Measurements from ENCODE around the gene MLIP. TPM values are rescaled to one million over a fixed set of nuclear protein-coding genes. Genes with fewer than 3 reads are reported as not detected.
A peak's percentile ranks its signal among the peaks of the same experiment; 100 is the strongest.

MLIP gene
- total RNA-seq, 1 donor from 2014 or later, result not detected

DNA sequence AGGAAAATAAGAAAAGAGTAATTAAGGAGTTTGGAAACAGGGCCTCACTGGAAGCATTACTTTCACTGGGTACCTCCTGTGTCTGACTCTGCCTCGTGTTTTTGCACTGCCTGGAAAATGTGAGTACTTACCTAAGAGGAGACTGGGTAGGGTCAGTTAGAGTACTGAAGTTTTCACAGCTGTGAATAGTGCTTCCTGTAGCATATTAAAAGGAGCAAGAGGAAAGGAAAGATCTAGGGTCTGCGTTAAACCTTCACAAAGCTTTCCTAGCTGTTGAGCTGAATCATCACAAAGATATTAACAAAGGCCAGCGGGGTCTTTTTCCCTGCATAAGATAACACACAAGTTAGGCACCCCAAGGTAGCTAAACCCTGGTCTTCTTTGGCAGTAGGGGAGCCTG is 82.3 kb downstream of the MLIP start:
- H2AFZ ChIP-seq (replicated peaks), result peak overlapping the region; percentile 59
- H3K36me3 Mint-ChIP-seq, result no peaks in the 10 kb centered on the region
- no peaks in the 10 kb centered on the region for H3K9me3 ChIP-seq (ENCODE audit: low read depth)
- H3K4me1 Mint-ChIP-seq, result peaks cover 18% of the 10 kb centered on the region
- H3F3A ChIP-seq (ENCODE audit: low read depth), result no peaks in the 10 kb centered on the region
- no peaks in the 10 kb centered on the region for H3K79me2 ChIP-seq (ENCODE audit: low read depth)
- H3K9ac ChIP-seq, result no peak overlapping the region
- no peak overlapping the region for H3K4me3 Mint-ChIP-seq
- no peak for DNase-seq (ENCODE audit: low spot score)
- no peaks in the 10 kb centered on the region for H3K36me3 ChIP-seq
- H3K4me3 ChIP-seq, result no peak overlapping the region
- no peaks in the 10 kb centered on the region for H3K4me1 ChIP-seq
- H4K20me1 ChIP-seq (ENCODE audit: low read depth), result no peaks in the 10 kb centered on the region
- no peak overlapping the region for H3K27ac ChIP-seq
- H3K27ac Mint-ChIP-seq, result peak overlapping the region; percentile 86
- no peaks in the 10 kb centered on the region for H3K27me3 ChIP-seq
- H3K27me3 Mint-ChIP-seq (ENCODE audit: insufficient read depth, low read depth), result no peaks in the 10 kb centered on the region
- TF ChIP-seq EZH2phosphoT487 (IDR thresholded peaks at IDR 0.05) (no peak), EZH2 (IDR thresholded peaks at IDR 0.05) (no peak), CTCF (IDR thresholded peaks at IDR 0.05) (no peak)
- H3K9me3 Mint-ChIP-seq, result no peaks in the 10 kb centered on the region
- H3K4me2 ChIP-seq, result no peak overlapping the region

- H4K20me1 ChIP-seq (ENCODE audit: low read depth), result no peaks in the 10 kb centered on the region
- DNase-seq (ENCODE audit: low spot score), result no peak
- Mint-ChIP-seq H3K4me3 (no peak overlapping the region), H3K9me3 (no peaks in the 10 kb centered on the region), H3K4me1 (peaks cover 18% of the 10 kb centered on the region), H3K27me3 (ENCODE audit: insufficient read depth, low read depth) (no peaks in the 10 kb centered on the region), H3K36me3 (no peaks in the 10 kb centered on the region), H3K27ac (peak overlapping the region; percentile 86)
- H3K36me3 ChIP-seq, result no peaks in the 10 kb centered on the region
- H3K9me3 ChIP-seq (ENCODE audit: low read depth), result no peaks in the 10 kb centered on the region
- H3K79me2 ChIP-seq (ENCODE audit: low read depth), result no peaks in the 10 kb centered on the region
- TF ChIP-seq EZH2 (IDR thresholded peaks at IDR 0.05) (no peak), CTCF (IDR thresholded peaks at IDR 0.05) (no peak), EZH2phosphoT487 (IDR thresholded peaks at IDR 0.05) (no peak)
- H3K9ac ChIP-seq, result no peak overlapping the region
- H3K4me2 ChIP-seq, result no peak overlapping the region
- H3K27me3 ChIP-seq, result no peaks in the 10 kb centered on the region
- H3F3A ChIP-seq (ENCODE audit: low read depth), result no peaks in the 10 kb centered on the region
- peak overlapping the region; percentile 59 for H2AFZ ChIP-seq (replicated peaks)
- no peak overlapping the region for H3K27ac ChIP-seq
- H3K4me1 ChIP-seq, result no peaks in the 10 kb centered on the region
- no peak overlapping the region for H3K4me3 ChIP-seq
These were observed 82.8 kb downstream of the MLIP start for GRCh38 chr6:54194067-54194466.

GRCh38 chr6:54195637-54196036 is 84.4 kb downstream of the MLIP start:
- no peak overlapping the region for H3K27ac ChIP-seq
- no peak overlapping the region for H3K4me2 ChIP-seq
- no peaks in the 10 kb centered on the region for H3K9me3 ChIP-seq (ENCODE audit: low read depth)
- H3K4me3 ChIP-seq, result no peak overlapping the region
- no peak overlapping the region for H3K9ac ChIP-seq
- no peaks in the 10 kb centered on the region for H3K4me1 ChIP-seq
- H3K36me3 ChIP-seq, result no peaks in the 10 kb centered on the region
- no peaks in the 10 kb centered on the region for H4K20me1 ChIP-seq (ENCODE audit: low read depth)
- no peaks in the 10 kb centered on the region for H3K27me3 ChIP-seq
- no peaks in the 10 kb centered on the region for H3K79me2 ChIP-seq (ENCODE audit: low read depth)
- TF ChIP-seq EZH2phosphoT487 (IDR thresholded peaks at IDR 0.05) (no peak), CTCF (IDR thresholded peaks at IDR 0.05) (no peak), EZH2 (IDR thresholded peaks at IDR 0.05) (no peak)
- Mint-ChIP-seq H3K36me3 (no peaks in the 10 kb centered on the region), H3K27ac (no peak overlapping the region), H3K4me3 (no peak overlapping the region), H3K27me3 (ENCODE audit: insufficient read depth, low read depth) (peaks cover 2% of the 10 kb centered on the region), H3K9me3 (no peaks in the 10 kb centered on the region), H3K4me1 (peaks cover 18% of the 10 kb centered on the region)
- no peak for DNase-seq (ENCODE audit: low spot score)
- no peak overlapping the region for H2AFZ ChIP-seq (replicated peaks)
- H3F3A ChIP-seq (ENCODE audit: low read depth), result no peaks in the 10 kb centered on the region

Measured in neural progenitor cell (in vitro differentiated cells).